H1 (cell line): ENCODE results near the gene TRAF1. TPM values are rescaled to one million over a fixed set of nuclear protein-coding genes. Genes with fewer than 3 reads are reported as not detected.

Experiments used
- CTCF ChIA-PET: fragments of 300-600 bp; sonication (Branson Sonifier 250); formaldehyde crosslinking; loops from one replicate; lab custom pipeline; 2021; ENCODE audit not compliant: partially characterized antibody; lab: Charles Lee
- POLR2A ChIA-PET: fragments of 300-600 bp; sonication (Branson Sonifier 250); formaldehyde crosslinking; loops from one replicate; lab custom pipeline; 2021; ENCODE audit warnings: inconsistent platforms; ENCODE audit not compliant: partially characterized antibody; lab: Charles Lee
- DNase-seq, 2 experiments: peaks; one replicate each; pipeline versions ENCODE4 v3.0.0 to v3.0.0-alpha.2; 2010 to 2022; ENCODE audit warnings: low spot score in 2 of 2, low read depth in 1 of 2, mixed read lengths in 1 of 2
- FAIRE-seq: peaks from 2 replicates; lab custom pipeline; 2011; peaks lifted over from hg19 to GRCh38; lab: Jason Lieb, UNC
- H2AFZ ChIP-seq: 2 replicates; pipeline ENCODE4 v1.8.1; 2012; ENCODE audit warnings: low read length, inconsistent platforms
- H2AK5ac ChIP-seq: 2 replicates; pipeline ENCODE4 v1.6.1; 2013; ENCODE audit warnings: low read depth, low read length
- H2BK120ac ChIP-seq: replicated peaks from 2 replicates; pipeline ENCODE3; 2013; ENCODE audit warnings: low read depth, low read length, inconsistent platforms
- H2BK12ac ChIP-seq: 2 replicates; pipeline ENCODE4 v1.6.1; 2013; ENCODE audit warnings: low read depth, low read length
- H2BK15ac ChIP-seq: 2 replicates; pipeline ENCODE4 v1.6.1; 2013; ENCODE audit warnings: low read length
- H2BK20ac ChIP-seq: 2 replicates; pipeline ENCODE4 v1.6.1; 2013; ENCODE audit warnings: low read length
- H2BK5ac ChIP-seq: 2 replicates; pipeline ENCODE4 v1.6.1; 2013; ENCODE audit warnings: low read depth, low read length
- H3K14ac ChIP-seq: 2 replicates; pipeline ENCODE4 v1.6.1; 2013; ENCODE audit warnings: inconsistent platforms; ENCODE audit not compliant: insufficient read length
- H3K18ac ChIP-seq: 2 replicates; pipeline ENCODE4 v1.6.1; 2013; ENCODE audit warnings: low read length; ENCODE audit errors: extremely low read depth
- H3K23ac ChIP-seq: 2 replicates; pipeline ENCODE4 v1.6.1; 2013; ENCODE audit warnings: inconsistent platforms; ENCODE audit not compliant: insufficient read length
- H3K23me2 ChIP-seq: 2 replicates; pipeline ENCODE4 v1.6.1; 2013; ENCODE audit warnings: low read depth, low read length
- H3K27ac ChIP-seq: 2 replicates; pipeline ENCODE4 v1.6.1; 2011; ENCODE audit warnings: low read depth, low read length, inconsistent platforms
- H3K27me3 ChIP-seq, 4 experiments: replicated peaks in 1 of 4; 1 replicate in 1 of 4; 2 replicates in 3 of 4; pipeline versions ENCODE4 v1.6.1 to v1.8.1; 2011 to 2013; ENCODE audit warnings: low read length in 3 of 4, mild to moderate bottlenecking in 3 of 4, inconsistent platforms in 2 of 4, mixed read lengths in 2 of 4, moderate library complexity in 1 of 4; ENCODE audit not compliant: control insufficient read depth in 3 of 4, insufficient read depth in 3 of 4; ENCODE audit errors: extremely low read depth in 1 of 4
- H3K36me3 ChIP-seq, 4 experiments: 2 replicates each; pipeline versions ENCODE4 v1.6.1 to v1.8.1; 2011 to 2013; ENCODE audit warnings: mild to moderate bottlenecking in 4 of 4, low read length in 3 of 4, moderate library complexity in 2 of 4, control low read depth in 1 of 4, inconsistent platforms in 1 of 4; ENCODE audit not compliant: insufficient read depth in 4 of 4, control insufficient read depth in 2 of 4
- H3K4ac ChIP-seq: replicated peaks from 2 replicates; pipeline ENCODE3; 2013; ENCODE audit warnings: low read length, low read depth, mixed read lengths, inconsistent platforms; ENCODE audit not compliant: insufficient read length
- H3K4me1 ChIP-seq, 4 experiments: replicated peaks in 1 of 4; 1 replicate in 1 of 4; 2 replicates in 3 of 4; pipeline versions ENCODE4 v1.6.1 to v1.8.1; 2011 to 2013; ENCODE audit warnings: low read length in 3 of 4, inconsistent platforms in 2 of 4, mixed read lengths in 1 of 4; ENCODE audit not compliant: insufficient read depth in 4 of 4, control insufficient read depth in 3 of 4
- H3K4me2 ChIP-seq, 2 experiments: 2 replicates each; pipeline versions ENCODE4 v1.6.1 to v1.8.1; 2011 to 2013; ENCODE audit warnings: low read depth in 2 of 2, low read length in 2 of 2, control low read depth in 1 of 2, inconsistent platforms in 1 of 2, mild to moderate bottlenecking in 1 of 2; ENCODE audit not compliant: insufficient read depth in 1 of 2
- H3K4me3 ChIP-seq, 4 experiments: fragments of 200-600, 300-600 bp in 1 of 4; sonication (generic), shearing (Covaris generic), sonication (Bioruptor Twin) in 1 of 4; 2 replicates each; pipeline versions ENCODE4 v1.5.1 to v1.8.1; 2011 to 2016; ENCODE audit warnings: low read length in 4 of 4, low read depth in 3 of 4, control low read depth in 2 of 4, inconsistent platforms in 2 of 4, mild to moderate bottlenecking in 2 of 4, mixed read lengths in 1 of 4, moderate library complexity in 1 of 4; ENCODE audit not compliant: insufficient read depth in 2 of 4; ENCODE audit errors: extremely low read depth in 1 of 4
- H3K56ac ChIP-seq: replicated peaks from 2 replicates; pipeline ENCODE3; 2013; ENCODE audit warnings: low read depth, mild to moderate bottlenecking, mixed read lengths, low read length, inconsistent platforms; ENCODE audit not compliant: insufficient read length
- H3K79me1 ChIP-seq: 2 replicates; pipeline ENCODE4 v1.6.1; 2013; ENCODE audit warnings: low read depth, low read length, control low read depth
- H3K79me2 ChIP-seq, 2 experiments: 2 replicates each; pipeline versions ENCODE4 v1.6.1 to v1.8.1; 2012 to 2013; ENCODE audit warnings: low read length in 2 of 2, mild to moderate bottlenecking in 2 of 2, inconsistent platforms in 1 of 2; ENCODE audit not compliant: insufficient read depth in 2 of 2, control insufficient read depth in 1 of 2
- H3K9ac ChIP-seq, 4 experiments: replicated peaks in 1 of 4; 1 replicate in 1 of 4; 2 replicates in 3 of 4; pipeline versions ENCODE4 v1.6.1 to v1.8.1; 2011 to 2013; ENCODE audit warnings: low read depth in 3 of 4, low read length in 3 of 4, control low read depth in 2 of 4, mild to moderate bottlenecking in 2 of 4, moderate library complexity in 2 of 4, inconsistent platforms in 1 of 4; ENCODE audit errors: extremely low read depth in 1 of 4
- H3K9me3 ChIP-seq, 2 experiments: 2 replicates each; pipeline versions ENCODE4 v1.6.1 to v1.8.1; 2012 to 2013; ENCODE audit warnings: mild to moderate bottlenecking in 2 of 2, moderate library complexity in 2 of 2, control low read depth in 1 of 2, inconsistent platforms in 1 of 2, low read depth in 1 of 2, low read length in 1 of 2, mixed read lengths in 1 of 2; ENCODE audit not compliant: insufficient read depth in 2 of 2
- H4K20me1 ChIP-seq, 2 experiments: replicated peaks in 1 of 2; 2 replicates each; pipeline versions ENCODE3 to v1.8.1; 2011 to 2013; ENCODE audit warnings: inconsistent platforms in 2 of 2, low read length in 2 of 2, mild to moderate bottlenecking in 1 of 2; ENCODE audit not compliant: insufficient read depth in 2 of 2, control insufficient read depth in 1 of 2
- H4K5ac ChIP-seq: 2 replicates; pipeline ENCODE4 v1.6.1; 2013; ENCODE audit warnings: low read length, low read depth, mixed read lengths, inconsistent platforms; ENCODE audit not compliant: insufficient read length
- H4K8ac ChIP-seq: 2 replicates; pipeline ENCODE4 v1.8.0; 2013; ENCODE audit warnings: mild to moderate bottlenecking, moderate library complexity, low read length, inconsistent platforms; ENCODE audit not compliant: insufficient read depth; ENCODE audit errors: extremely low read depth
- H4K91ac ChIP-seq: replicated peaks from 2 replicates; pipeline ENCODE3; 2013; ENCODE audit warnings: low read length, mixed read lengths, inconsistent platforms; ENCODE audit not compliant: insufficient read length
- ASH2L ChIP-seq: fragments of 200-600, 300-600 bp; sonication (generic); IDR thresholded peaks from one replicate; pipeline ENCODE4 v1.7.1; 2017; ENCODE audit warnings: low read length
- BCL11A ChIP-seq, 2 experiments: IDR thresholded peaks; one replicate each; pipeline ENCODE4 v1.6.1; 2011; ENCODE audit warnings: low read depth in 2 of 2, low read length in 2 of 2, mild to moderate bottlenecking in 2 of 2
- CEBPB ChIP-seq: IDR thresholded peaks from 2 replicates; pipeline ENCODE4 v1.6.1; 2012; ENCODE audit warnings: low read depth, low read length
- JUN ChIP-seq: IDR thresholded peaks from 2 replicates; pipeline ENCODE4 v1.6.1; 2011; ENCODE audit warnings: low read depth, mild to moderate bottlenecking, improper control_type of control experiment, low read length
- JUND ChIP-seq: IDR thresholded peaks from 2 replicates; pipeline ENCODE4 v1.6.1; 2011; ENCODE audit warnings: mild to moderate bottlenecking, improper control_type of control experiment, low read length
- NANOG ChIP-seq: IDR thresholded peaks from 2 replicates; pipeline ENCODE4 v1.6.1; 2011; ENCODE audit warnings: low read length, low read depth, mild to moderate bottlenecking, inconsistent platforms; ENCODE audit not compliant: insufficient read depth, poor library complexity, severe bottlenecking
- NRF1 ChIP-seq: IDR thresholded peaks from 2 replicates; pipeline ENCODE4 v1.6.1; 2011; ENCODE audit warnings: mild to moderate bottlenecking, low read depth, low read length, improper control_type of control experiment
- POU5F1 ChIP-seq: IDR thresholded peaks from 2 replicates; pipeline ENCODE4 v1.6.1; 2011; ENCODE audit warnings: low read depth, mild to moderate bottlenecking, low read length, moderate library complexity
- RAD21 ChIP-seq, 2 experiments: IDR thresholded peaks in 1 of 2; conservative IDR thresholded peaks in 1 of 2; 2 replicates each; pipeline ENCODE4 v1.6.1; 2011; ENCODE audit warnings: low read depth in 2 of 2, low read length in 2 of 2, improper control_type of control experiment in 1 of 2, inconsistent platforms in 1 of 2, mild to moderate bottlenecking in 1 of 2, moderate library complexity in 1 of 2
- RFX5 ChIP-seq: IDR thresholded peaks from 2 replicates; pipeline ENCODE4 v1.6.1; 2011; ENCODE audit warnings: low read depth, low read length, improper control_type of control experiment, borderline replicate concordance
- SAP30 ChIP-seq: fragments of 300-600 bp; sonication (generic); IDR thresholded peaks from 2 replicates; pipeline ENCODE4 v1.7.1; 2012; ENCODE audit warnings: low read length, moderate library complexity, mild to moderate bottlenecking, inconsistent platforms; ENCODE audit not compliant: insufficient read depth, insufficient replicate concordance
- SP4 ChIP-seq: IDR thresholded peaks from 2 replicates; pipeline ENCODE4 v1.6.1; 2012; ENCODE audit warnings: low read length, inconsistent platforms
- SRF ChIP-seq: IDR thresholded peaks from 2 replicates; pipeline ENCODE4 v1.6.1; 2011; ENCODE audit warnings: mild to moderate bottlenecking, low read depth, low read length, moderate library complexity
- TCF12 ChIP-seq: IDR thresholded peaks from 2 replicates; pipeline ENCODE4 v1.6.1; 2011; ENCODE audit warnings: low read depth, mild to moderate bottlenecking, low read length
- YY1 ChIP-seq: IDR thresholded peaks from 2 replicates; pipeline ENCODE4 v1.6.1; 2011; ENCODE audit warnings: low read depth, mild to moderate bottlenecking, low read length
- WGBS, 2 experiments: shearing (Covaris generic) in 1 of 2; methylation state at CpG; one replicate each; pipeline versions ENCODE4 v1.1.6 to v1.1.7; 2013 to 2015; ENCODE audit warnings: low lambda C conversion rate in 2 of 2, mixed read lengths in 2 of 2, inconsistent platforms in 1 of 2, low coverage in 1 of 2, missing lambda C conversion rate in 1 of 2; ENCODE audit not compliant: insufficient replicate concordance in 2 of 2, insufficient coverage in 1 of 2, insufficient read length in 1 of 2; ENCODE audit errors: extremely low coverage in 1 of 2, missing lambda C conversion rate in 1 of 2; 5-methylcytosine and 5-hydroxymethylcytosine counted together
- polyA plus RNA-seq, 7 experiments: library from polyadenylated mRNA; depleted of rRNA in 3 of 7; stranded (reverse) in 5 of 7; unstranded in 2 of 7; fragments of >200 nt in 5 of 7; fragments of 200-250 nt in 2 of 7; gene quantifications; 1 replicate in 5 of 7; 2 replicates in 1 of 7; 4 replicates in 1 of 7; pipeline versions ENCODE4 v1.2.1 to v1.2.3, GENCODE V29; 2011 to 2013; ENCODE audit warnings: missing spikeins in 2 of 7, mixed read lengths in 2 of 7
- total RNA-seq: library from RNA; stranded (reverse); fragmentation: NEBNext Ultra II Directional; extraction: Animal tissue kit (Norgen Biotek cat#: 25700); gene quantifications from 2 replicates; pipeline ENCODE4 v1.2.1, GENCODE V29; 2021

Gene TRAF1
- total and polyA plus RNA-seq, 2 of the 8 experiments (the other 6 are each of a cell fraction or from before 2014, with no cell fraction given): 1.6 to 3.2 TPM

- no peak overlapping the region for H2BK120ac ChIP-seq
- H3K79me1 ChIP-seq: no peaks in the 10 kb centered on the region
- no peak overlapping the region for H3K27ac ChIP-seq
- no peaks in the 10 kb centered on the region for H4K20me1 ChIP-seq
- no peak overlapping the region for H3K56ac ChIP-seq
- H3K14ac ChIP-seq: no peak overlapping the region
- ChIA-PET POLR2A (no interaction called here), CTCF (interaction anchor here (1.0 kb wide), 1 partner anchor 98 kb away, joined by 3 read pairs; no protein-coding TSS in a partner anchor)
- H2BK20ac ChIP-seq: no peak overlapping the region
- no peak overlapping the region for H4K8ac ChIP-seq
- DNase-seq (no peak), FAIRE-seq (no peak)
- H3K36me3 ChIP-seq: no peaks in the 10 kb centered on the region
- no peak overlapping the region for H2BK12ac ChIP-seq
- H3K4ac ChIP-seq: no peak overlapping the region
- H2AFZ ChIP-seq: no peak overlapping the region
- no peaks in the 10 kb centered on the region for H3K27me3 ChIP-seq
- WGBS, 2 experiments: 96% methylated on average over 3 of the region's 3 CpGs; no CpG with 5 or more reads in 1 of the 2 experiments
- H3K9ac ChIP-seq: no peak overlapping the region
- no peak overlapping the region for H4K91ac ChIP-seq
- no peak overlapping the region for H2BK5ac ChIP-seq
- no peak overlapping the region for H3K18ac ChIP-seq
- H3K4me1 ChIP-seq: peaks cover 2 to 9% (median 5%) of the 10 kb centered on the region in 4 experiments; a peak in 4 of 7 replicates
- H3K79me2 ChIP-seq: no peaks in the 10 kb centered on the region
- no peak overlapping the region for H3K4me2 ChIP-seq
- no peaks in the 10 kb centered on the region for H3K9me3 ChIP-seq
- H3K4me3 ChIP-seq: no peak overlapping the region
- no peak overlapping the region for H2BK15ac ChIP-seq
- no peak overlapping the region for H3K23ac ChIP-seq
- H2AK5ac ChIP-seq: no peak overlapping the region
- H3K23me2 ChIP-seq: no peaks in the 10 kb centered on the region
- no peak overlapping the region for H4K5ac ChIP-seq
- TF ChIP-seq JUND (no peak), POU5F1 (no peak), SP4 (no peak), SAP30 (no peak), RAD21 (IDR thresholded peaks at IDR 0.05 in 1 of 2, conservative IDR thresholded peaks at IDR 0.05 in 1 of 2; ENCODE audit: low read depth in 2 of 2, low read length in 2 of 2) (no peak), SRF (no peak), CEBPB (no peak), NRF1 (no peak), TCF12 (no peak), NANOG (no peak), YY1 (no peak), JUN (no peak), RFX5 (no peak), BCL11A (IDR thresholded peaks at IDR 0.05; ENCODE audit: low read depth in 2 of 2, low read length in 2 of 2) (no peak), ASH2L (no peak)
Observed at GRCh38 chr9:120961936-120962335, 35.3 kb upstream of the TRAF1 start.
